DND-41 (cell line): Measurements from ENCODE around the gene ARHGEF7.

Experiments
- EZH2 ChIP-seq: IDR thresholded peaks from 3 replicates; pipeline ENCODE4 v1.6.1; 2012; ENCODE audit warnings: borderline replicate concordance, low read depth, mild to moderate bottlenecking, moderate library complexity, low read length, inconsistent platforms; ENCODE audit not compliant: severe bottlenecking
- TF ChIP-seq, protein P1 (sequence below): IDR thresholded peaks from 2 replicates; pipeline ENCODE4 v1.5.1; 2012; ENCODE audit warnings: borderline replicate concordance, low read length, moderate library complexity, mild to moderate bottlenecking; ENCODE audit not compliant: poor library complexity, severe bottlenecking; ENCODE audit errors: extremely low read depth

GRCh38 chr13:111118898-111119607 lies 3.9 kb downstream of the ARHGEF7 start:
- no peak for TF ChIP-seq EZH2
- TF ChIP-seq, protein P1, sequence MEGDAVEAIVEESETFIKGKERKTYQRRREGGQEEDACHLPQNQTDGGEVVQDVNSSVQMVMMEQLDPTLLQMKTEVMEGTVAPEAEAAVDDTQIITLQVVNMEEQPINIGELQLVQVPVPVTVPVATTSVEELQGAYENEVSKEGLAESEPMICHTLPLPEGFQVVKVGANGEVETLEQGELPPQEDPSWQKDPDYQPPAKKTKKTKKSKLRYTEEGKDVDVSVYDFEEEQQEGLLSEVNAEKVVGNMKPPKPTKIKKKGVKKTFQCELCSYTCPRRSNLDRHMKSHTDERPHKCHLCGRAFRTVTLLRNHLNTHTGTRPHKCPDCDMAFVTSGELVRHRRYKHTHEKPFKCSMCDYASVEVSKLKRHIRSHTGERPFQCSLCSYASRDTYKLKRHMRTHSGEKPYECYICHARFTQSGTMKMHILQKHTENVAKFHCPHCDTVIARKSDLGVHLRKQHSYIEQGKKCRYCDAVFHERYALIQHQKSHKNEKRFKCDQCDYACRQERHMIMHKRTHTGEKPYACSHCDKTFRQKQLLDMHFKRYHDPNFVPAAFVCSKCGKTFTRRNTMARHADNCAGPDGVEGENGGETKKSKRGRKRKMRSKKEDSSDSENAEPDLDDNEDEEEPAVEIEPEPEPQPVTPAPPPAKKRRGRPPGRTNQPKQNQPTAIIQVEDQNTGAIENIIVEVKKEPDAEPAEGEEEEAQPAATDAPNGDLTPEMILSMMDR, result no peak
